Superior temporal gyrus (tissue), 1 donor: Measurements from ENCODE around the gene ASCC1.

ENCODE experiments used
- DNase-seq: peaks from one replicate; pipeline ENCODE4 v3.0.0-alpha.2; 2016; ENCODE audit errors: extremely low spot score

The ASCC1 gene

GRCh38 chr10:72067463-72068125 is 148.5 kb downstream of the ASCC1 start:
- DNase-seq, result no peak

DNA sequence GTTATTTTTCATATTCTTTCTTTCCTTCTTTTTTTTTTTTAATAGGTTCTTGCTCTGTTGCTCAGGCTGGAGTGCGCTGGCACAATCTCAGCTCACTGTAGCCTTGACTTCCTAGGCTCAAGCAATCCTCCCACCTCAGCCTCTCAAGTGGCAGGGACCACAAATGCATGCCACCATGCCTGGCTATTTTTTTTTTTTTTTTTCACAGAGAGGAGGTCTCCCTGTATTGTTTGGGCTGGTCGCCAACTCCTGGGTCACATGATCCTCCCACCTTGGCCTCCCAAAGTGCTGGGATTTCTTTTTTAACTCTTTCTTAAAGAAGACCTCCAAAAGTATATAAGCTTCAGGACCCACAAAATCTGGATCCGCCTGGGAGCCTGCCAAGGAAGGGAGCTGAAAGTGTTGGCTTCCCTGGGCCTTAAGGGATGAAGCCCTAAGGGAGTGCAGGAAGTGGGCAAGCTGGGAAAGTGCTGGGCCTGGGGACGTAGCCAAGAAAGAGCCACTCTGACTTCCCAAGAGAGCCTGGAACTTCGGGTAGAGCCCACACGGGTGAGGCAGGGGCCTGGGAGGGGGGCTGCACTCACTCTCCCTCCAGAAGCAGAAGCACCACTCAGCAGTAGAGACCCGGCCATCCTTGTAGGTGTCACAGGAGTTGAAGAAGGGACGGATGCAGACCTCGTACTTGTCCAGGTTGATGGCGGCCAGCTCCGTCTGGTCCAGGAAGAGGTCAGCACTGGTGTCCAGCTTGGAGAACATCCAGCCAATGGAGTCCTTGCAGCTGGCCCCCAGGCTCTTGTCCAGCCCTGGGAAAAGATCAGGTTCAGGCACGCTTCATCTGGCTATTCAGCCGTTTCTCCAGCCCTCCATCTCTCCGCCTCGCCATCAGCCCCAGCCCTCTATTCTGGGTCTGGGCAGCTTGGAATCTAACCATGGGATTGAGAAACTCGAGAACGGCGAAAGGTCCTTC is 149.5 kb downstream of the ASCC1 start:
- DNase-seq, result no peak

DNA sequence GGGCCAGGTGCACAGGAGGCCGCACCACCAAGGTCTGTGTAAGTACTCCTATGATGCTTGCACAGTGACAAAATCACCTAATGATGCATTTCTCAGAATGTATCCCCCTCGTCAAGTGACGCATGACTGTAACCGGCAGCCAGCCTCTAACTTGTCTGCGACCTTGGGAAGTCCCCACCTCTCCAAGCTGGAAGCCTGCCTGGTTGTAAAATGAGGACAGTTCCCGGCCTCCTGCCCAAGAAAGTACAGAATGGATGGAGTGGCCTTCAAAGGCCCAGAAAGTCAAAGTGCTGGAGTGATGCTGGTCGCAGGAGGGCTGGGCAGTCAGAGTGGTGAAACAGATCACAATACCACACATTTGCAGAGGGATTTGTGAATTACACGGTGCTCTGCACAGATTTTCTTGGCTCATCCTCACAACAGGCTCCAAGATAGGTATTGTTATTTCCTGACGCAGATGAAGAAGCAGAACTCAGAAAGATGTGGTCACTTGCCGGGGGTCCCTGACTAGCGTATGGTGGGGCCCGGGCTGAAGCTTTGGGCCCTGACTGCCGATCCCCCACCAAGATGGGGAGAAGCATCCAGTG is 150.5 kb downstream of the ASCC1 start:
- DNase-seq, result no peak

- no peak for DNase-seq
These were observed 152.2 kb downstream of the ASCC1 start for GRCh38 chr10:72063703-72064391.

DNA sequence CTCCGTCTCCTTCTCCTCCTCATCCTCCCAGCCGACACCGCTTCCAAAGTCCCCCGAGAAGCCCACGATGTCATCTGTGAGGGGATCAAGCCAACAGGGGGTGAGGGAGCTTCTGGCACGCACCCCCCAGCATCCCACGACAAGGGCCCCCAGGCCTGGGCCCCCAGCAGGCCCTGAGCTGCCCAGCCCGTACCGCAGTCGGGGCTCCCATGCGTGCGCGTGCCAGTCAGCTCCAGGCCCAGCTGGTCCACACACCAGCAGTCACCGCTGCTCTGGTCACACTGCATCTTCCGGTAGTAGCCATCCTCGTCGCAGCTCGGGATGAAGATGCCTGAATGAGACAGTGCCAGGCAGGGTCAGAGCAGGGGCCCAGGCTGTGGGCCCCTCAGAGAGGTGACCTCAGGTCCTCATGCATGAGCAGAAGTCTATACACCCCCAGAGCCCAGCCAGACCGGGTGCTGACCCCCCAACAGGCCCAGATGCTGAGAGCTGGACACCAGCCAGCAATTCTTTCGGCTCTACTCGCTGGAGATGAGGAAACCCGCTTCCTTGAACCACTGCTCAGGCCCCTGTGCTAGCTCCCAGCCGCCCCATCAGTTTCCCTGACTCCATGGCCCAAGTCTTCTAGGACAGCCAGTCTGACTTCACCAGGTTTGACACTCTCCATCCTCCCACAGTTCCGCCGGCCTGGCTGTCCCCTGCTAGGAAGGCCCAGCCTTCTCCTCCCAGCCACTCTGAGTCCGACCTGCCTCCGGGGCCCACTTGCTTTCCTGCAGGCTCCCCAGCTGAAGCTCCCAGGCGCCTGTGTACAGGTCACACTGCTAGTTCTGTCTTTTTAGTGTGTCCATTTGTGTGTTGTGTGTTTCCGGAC is 153.0 kb downstream of the ASCC1 start:
- DNase-seq, result no peak

- DNase-seq, result no peak
These were observed 153.7 kb downstream of the ASCC1 start for GRCh38 chr10:72062382-72062781.

GRCh38 chr10:72061930-72062329 is 154.1 kb downstream of the ASCC1 start:
- no peak for DNase-seq

GRCh38 chr10:72061491-72061890 is 154.6 kb downstream of the ASCC1 start:
- no peak for DNase-seq

DNA sequence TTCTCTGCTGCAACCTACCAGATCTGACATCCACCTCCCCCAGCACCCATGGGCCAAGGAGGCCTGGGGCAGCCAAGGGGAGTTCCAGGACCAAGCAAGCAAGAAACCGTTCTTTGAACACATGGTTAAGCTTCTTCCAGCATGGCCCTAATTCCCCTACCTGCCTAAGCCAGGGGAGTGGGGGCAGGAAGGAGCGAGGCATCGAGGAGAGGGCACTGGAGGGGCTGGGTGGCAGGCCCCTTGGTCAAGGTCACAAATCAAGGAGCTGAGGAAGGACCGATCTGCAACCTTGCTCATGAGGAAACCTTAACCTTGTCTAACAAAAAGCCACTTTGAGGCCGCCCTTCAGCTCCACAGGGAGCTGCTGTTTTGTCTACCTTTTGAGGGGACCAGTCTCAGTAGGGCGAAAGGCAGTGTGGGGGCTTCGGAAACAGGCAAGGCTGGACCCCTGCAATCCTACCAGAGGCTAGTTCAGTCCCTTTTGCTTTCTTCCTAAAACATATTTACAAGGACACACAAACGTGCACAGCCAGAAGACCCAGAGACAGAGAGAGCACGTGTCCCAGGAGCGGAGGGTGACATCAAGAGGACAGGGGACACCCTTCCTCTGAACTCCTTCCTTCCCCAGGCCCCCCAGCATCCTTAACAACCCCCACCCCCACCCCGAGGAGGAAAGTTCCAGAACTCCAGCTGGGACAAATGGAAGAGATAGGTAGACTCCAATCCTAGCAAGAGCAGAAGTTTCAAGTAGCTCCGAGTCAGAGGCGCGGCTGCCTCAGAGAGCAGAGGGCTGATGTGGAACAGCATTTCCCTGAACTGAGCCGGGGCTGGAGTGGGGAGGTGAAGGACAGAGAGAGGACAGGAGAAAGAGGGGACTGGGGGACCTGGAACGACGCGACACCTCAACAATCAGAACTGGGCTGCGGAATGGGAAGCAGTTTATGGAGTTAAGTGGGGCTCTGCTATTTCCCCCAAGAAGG is 155.9 kb downstream of the ASCC1 start:
- no peak for DNase-seq

GRCh38 chr10:72058989-72059842 is 156.9 kb downstream of the ASCC1 start:
- DNase-seq, result no peak

- no peak for DNase-seq
These were observed 157.7 kb downstream of the ASCC1 start for GRCh38 chr10:72058347-72058898.

DNA sequence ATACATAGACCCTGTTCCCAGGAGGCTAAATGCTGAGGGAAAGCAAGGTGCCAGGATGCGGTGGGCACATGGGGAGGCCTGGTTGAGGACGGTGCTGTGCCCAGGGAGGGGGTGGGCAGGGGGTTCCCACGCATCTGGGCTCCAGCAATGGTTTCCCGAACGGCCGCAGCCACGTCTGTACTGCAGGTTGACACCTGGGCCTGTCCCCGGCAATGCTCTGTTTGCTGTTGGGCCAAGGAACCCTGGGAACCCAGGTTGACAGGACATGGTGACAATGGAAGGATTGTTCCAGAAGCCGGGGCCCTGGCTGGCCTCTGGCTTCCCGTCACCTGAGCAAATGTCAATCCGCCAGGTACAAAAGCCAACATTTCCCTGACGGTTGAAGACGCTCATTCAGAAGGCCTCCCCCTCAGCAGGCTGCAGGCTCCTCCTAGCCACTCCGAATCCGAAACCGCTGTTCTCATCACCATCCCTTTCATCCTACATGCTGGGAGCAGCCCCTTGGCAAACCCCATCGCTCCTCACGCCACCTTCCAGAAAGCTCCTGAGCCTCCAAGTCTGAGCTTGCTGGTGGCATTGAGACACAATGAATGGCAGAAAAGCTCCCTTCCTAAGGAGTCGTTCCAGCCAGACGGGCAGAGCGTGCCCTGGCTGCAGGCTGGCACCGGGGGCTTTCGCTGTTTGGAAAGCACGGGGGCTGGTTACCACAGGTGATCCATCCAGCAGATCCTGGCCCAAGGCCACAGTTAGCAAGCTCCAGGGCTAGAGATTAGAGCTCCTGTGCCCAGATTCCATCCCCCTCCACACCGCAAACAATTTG is 158.9 kb downstream of the ASCC1 start:
- DNase-seq, result no peak

DNA sequence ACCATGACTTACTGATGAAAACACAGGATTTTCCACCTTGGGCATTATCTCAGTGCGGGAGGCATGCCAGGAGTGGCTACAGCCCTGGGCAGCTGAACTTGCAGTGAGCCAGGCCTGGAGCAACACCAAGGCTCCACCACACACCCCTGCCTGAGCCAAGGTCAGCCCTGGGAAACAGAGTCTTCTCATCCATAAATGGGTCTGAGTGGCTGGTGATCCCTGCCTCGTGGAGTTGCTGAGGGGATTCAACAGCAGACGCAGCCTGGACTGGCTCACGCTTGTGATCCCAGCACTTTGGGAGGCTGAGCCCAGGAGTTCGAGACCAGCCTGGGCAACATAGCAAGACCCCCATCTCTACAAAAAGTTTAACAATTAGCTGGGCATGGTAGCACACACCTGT is 160.0 kb downstream of the ASCC1 start:
- no peak for DNase-seq

GRCh38 chr10:72053690-72054089 is 162.4 kb downstream of the ASCC1 start:
- no peak for DNase-seq

GRCh38 chr10:72050873-72051272 is 165.2 kb downstream of the ASCC1 start:
- DNase-seq, result no peak

GRCh38 chr10:72049969-72050781 is 165.9 kb downstream of the ASCC1 start:
- DNase-seq, result no peak

- DNase-seq, result no peak
These were observed 166.6 kb downstream of the ASCC1 start for GRCh38 chr10:72049472-72049871.
